ENCODE results near the gene NAGA.

- TF ChIP-seq POLR2AphosphoS5 (IDR thresholded peaks at IDR 0.05), result no peak
- TF ChIP-seq, protein P1, sequence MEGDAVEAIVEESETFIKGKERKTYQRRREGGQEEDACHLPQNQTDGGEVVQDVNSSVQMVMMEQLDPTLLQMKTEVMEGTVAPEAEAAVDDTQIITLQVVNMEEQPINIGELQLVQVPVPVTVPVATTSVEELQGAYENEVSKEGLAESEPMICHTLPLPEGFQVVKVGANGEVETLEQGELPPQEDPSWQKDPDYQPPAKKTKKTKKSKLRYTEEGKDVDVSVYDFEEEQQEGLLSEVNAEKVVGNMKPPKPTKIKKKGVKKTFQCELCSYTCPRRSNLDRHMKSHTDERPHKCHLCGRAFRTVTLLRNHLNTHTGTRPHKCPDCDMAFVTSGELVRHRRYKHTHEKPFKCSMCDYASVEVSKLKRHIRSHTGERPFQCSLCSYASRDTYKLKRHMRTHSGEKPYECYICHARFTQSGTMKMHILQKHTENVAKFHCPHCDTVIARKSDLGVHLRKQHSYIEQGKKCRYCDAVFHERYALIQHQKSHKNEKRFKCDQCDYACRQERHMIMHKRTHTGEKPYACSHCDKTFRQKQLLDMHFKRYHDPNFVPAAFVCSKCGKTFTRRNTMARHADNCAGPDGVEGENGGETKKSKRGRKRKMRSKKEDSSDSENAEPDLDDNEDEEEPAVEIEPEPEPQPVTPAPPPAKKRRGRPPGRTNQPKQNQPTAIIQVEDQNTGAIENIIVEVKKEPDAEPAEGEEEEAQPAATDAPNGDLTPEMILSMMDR (IDR thresholded peaks at IDR 0.05), result no peak
- no peak for TF ChIP-seq POLR2A (IDR thresholded peaks at IDR 0.05)
Observed at GRCh38 chr22:42013385-42013784, 57.2 kb downstream of the NAGA start.
